ENCODE data around the gene IGF2R.

The IGF2R gene

DNA sequence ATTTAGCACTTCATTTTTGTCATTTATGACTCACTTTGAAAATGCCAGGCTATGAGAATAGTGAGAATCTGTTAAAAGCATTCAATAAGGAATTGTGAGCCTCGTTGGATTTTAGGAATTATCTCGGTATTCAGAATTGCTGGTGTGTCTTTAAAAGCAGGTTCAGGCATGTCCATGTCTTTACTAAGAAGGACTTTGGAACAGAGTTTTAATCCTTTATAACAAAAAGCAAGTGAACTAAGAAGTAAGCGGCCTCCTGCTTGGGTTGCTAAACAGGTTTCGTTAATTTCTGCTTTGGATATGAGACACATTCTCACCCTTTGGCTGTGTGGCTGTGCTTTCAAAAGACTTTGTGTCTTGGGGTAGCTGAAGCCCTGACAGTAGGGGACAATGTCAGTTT is 74.9 kb downstream of the IGF2R start:
- H3F3A ChIP-seq (ENCODE audit: insufficient read depth, low read length) = no peaks in the 10 kb centered on the region
- H3K79me2 ChIP-seq (ENCODE audit: low read length) = no peaks in the 10 kb centered on the region
- H3K27ac ChIP-seq (ENCODE audit: low read length) = no peak overlapping the region
- no peaks in the 10 kb centered on the region for H3K27me3 ChIP-seq (replicated peaks; ENCODE audit: insufficient read depth, low read length)
- H3K9me2 ChIP-seq (replicated peaks; ENCODE audit: insufficient read depth, low read length) = no peaks in the 10 kb centered on the region
- no peaks in the 10 kb centered on the region; the same call in 1 of the 2 replicates for H3K36me3 ChIP-seq (replicated peaks; ENCODE audit: insufficient read depth, low read length)
- DNase-seq = no peak
- H3K9me3 ChIP-seq (replicated peaks; ENCODE audit: insufficient read depth, low read length) = no peaks in the 10 kb centered on the region
- no peaks in the 10 kb centered on the region for H3K4me1 ChIP-seq (ENCODE audit: low read length)
- no peak overlapping the region for H3K4me3 ChIP-seq (ENCODE audit: low read length)
- no peak overlapping the region for H3K9ac ChIP-seq (ENCODE audit: low read length)
- no peak overlapping the region for H3K4me2 ChIP-seq (ENCODE audit: low read depth, low read length)
- no peaks in the 10 kb centered on the region for H4K20me1 ChIP-seq (ENCODE audit: insufficient read depth, low read length)
- TF ChIP-seq, protein P1, sequence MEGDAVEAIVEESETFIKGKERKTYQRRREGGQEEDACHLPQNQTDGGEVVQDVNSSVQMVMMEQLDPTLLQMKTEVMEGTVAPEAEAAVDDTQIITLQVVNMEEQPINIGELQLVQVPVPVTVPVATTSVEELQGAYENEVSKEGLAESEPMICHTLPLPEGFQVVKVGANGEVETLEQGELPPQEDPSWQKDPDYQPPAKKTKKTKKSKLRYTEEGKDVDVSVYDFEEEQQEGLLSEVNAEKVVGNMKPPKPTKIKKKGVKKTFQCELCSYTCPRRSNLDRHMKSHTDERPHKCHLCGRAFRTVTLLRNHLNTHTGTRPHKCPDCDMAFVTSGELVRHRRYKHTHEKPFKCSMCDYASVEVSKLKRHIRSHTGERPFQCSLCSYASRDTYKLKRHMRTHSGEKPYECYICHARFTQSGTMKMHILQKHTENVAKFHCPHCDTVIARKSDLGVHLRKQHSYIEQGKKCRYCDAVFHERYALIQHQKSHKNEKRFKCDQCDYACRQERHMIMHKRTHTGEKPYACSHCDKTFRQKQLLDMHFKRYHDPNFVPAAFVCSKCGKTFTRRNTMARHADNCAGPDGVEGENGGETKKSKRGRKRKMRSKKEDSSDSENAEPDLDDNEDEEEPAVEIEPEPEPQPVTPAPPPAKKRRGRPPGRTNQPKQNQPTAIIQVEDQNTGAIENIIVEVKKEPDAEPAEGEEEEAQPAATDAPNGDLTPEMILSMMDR (IDR thresholded peaks at IDR 0.05; ENCODE audit: low read length) = no peak
- no peak overlapping the region for H2AFZ ChIP-seq (ENCODE audit: low read length)

DNA sequence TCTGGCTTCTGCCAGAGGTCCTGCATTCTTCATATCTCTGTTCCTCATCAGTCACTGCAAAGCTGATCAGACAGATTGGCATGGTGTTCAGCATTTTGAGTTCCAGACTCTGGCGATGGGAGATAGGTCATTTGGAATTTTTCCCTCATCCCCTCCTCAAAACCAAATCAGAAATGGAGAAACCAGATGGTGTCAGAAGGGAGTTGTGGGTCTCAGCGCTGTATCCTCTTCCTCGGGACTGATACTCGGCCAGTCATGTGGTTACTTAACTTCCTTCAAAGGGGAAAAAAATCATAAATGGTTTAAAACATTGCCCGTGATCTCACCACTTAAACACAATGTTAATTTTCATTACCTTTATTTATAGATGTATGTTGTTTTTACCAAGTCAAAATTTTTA is 75.8 kb downstream of the IGF2R start:
- Histone ChIP-seq H3K27ac (ENCODE audit: low read length) (no peak overlapping the region), H3K9me2 (replicated peaks; ENCODE audit: insufficient read depth, low read length) (no peaks in the 10 kb centered on the region), H3K79me2 (ENCODE audit: low read length) (no peaks in the 10 kb centered on the region), H3K4me1 (ENCODE audit: low read length) (no peaks in the 10 kb centered on the region), H3K9me3 (replicated peaks; ENCODE audit: insufficient read depth, low read length) (no peaks in the 10 kb centered on the region), H3K36me3 (replicated peaks; ENCODE audit: insufficient read depth, low read length) (no peaks in the 10 kb centered on the region; the same call in 1 of the 2 replicates), H3F3A (ENCODE audit: insufficient read depth, low read length) (no peaks in the 10 kb centered on the region), H4K20me1 (ENCODE audit: insufficient read depth, low read length) (no peaks in the 10 kb centered on the region), H3K9ac (ENCODE audit: low read length) (no peak overlapping the region), H3K27me3 (replicated peaks; ENCODE audit: insufficient read depth, low read length) (no peaks in the 10 kb centered on the region), H3K4me2 (ENCODE audit: low read depth, low read length) (no peak overlapping the region), H2AFZ (ENCODE audit: low read length) (no peak overlapping the region), H3K4me3 (ENCODE audit: low read length) (no peak overlapping the region)
- no peak for TF ChIP-seq EZH2 (optimal IDR thresholded peaks at IDR 0.05; ENCODE audit: low read depth, low read length)
- TF ChIP-seq EZH2phosphoT487 (IDR thresholded peaks at IDR 0.05; ENCODE audit: low read length) = no peak
- DNase-seq = no peak

DNA sequence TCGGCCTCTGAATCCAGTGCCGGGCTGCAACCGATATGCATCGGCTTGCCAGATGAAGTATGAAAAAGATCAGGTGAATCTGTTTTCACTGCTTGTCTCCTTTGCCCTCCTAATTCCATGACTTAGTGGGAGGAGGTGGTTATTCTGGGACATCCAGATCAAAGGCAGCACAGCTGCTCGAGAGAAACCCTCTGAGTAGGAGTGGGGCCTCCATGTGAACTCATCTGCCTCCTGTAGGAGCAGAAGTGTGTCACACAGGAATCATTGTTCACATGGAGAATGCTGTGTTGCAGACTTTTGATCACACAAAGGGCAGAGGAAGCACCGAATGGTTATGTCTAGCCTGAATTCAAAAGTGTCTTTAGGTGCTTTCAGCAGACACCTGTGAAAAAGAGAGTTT is 79.6 kb downstream of the IGF2R start:
- Histone ChIP-seq H3K36me3 (replicated peaks; ENCODE audit: insufficient read depth, low read length) (no peaks in the 10 kb centered on the region; the same call in 1 of the 2 replicates), H4K20me1 (ENCODE audit: insufficient read depth, low read length) (no peaks in the 10 kb centered on the region)

DNA sequence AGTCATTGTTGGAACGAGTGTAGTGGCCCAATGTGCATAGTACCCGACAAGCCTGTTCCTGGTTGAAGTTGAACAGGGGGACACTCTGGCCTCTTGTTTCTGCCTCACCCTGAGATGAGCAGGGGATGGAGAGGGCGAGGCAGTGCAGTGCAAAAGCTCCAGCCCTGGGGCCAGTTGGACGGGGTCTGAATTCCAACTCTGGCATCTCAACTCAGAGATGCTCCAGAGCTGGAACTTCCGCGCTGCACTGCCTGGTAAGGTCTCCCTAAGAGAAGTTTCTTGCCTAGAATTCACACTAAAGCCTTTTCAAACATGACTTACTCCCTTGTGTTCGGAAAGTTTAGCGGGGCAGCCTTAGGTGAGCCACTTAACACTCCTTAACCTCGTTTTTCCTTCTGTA is 80.5 kb downstream of the IGF2R start:
- Histone ChIP-seq H3K9me3 (replicated peaks; ENCODE audit: insufficient read depth, low read length) (no peaks in the 10 kb centered on the region), H3K27ac (ENCODE audit: low read length) (no peak overlapping the region), H4K20me1 (ENCODE audit: insufficient read depth, low read length) (no peaks in the 10 kb centered on the region), H3F3A (ENCODE audit: insufficient read depth, low read length) (no peaks in the 10 kb centered on the region), H3K27me3 (replicated peaks; ENCODE audit: insufficient read depth, low read length) (no peaks in the 10 kb centered on the region), H3K79me2 (ENCODE audit: low read length) (no peaks in the 10 kb centered on the region), H3K9me2 (replicated peaks; ENCODE audit: insufficient read depth, low read length) (no peaks in the 10 kb centered on the region), H3K4me3 (ENCODE audit: low read length) (no peak overlapping the region), H3K4me1 (ENCODE audit: low read length) (no peaks in the 10 kb centered on the region), H3K9ac (ENCODE audit: low read length) (no peak overlapping the region), H3K36me3 (replicated peaks; ENCODE audit: insufficient read depth, low read length) (no peaks in the 10 kb centered on the region; the same call in 1 of the 2 replicates), H2AFZ (ENCODE audit: low read length) (no peak overlapping the region), H3K4me2 (ENCODE audit: low read depth, low read length) (no peak overlapping the region)
- TF ChIP-seq, protein P1 (IDR thresholded peaks at IDR 0.05; ENCODE audit: low read length) = no peak
- TF ChIP-seq EZH2 (optimal IDR thresholded peaks at IDR 0.05; ENCODE audit: low read depth, low read length) (no peak), EZH2phosphoT487 (IDR thresholded peaks at IDR 0.05; ENCODE audit: low read length) (no peak)
- DNase-seq = no peak

More for the DNA sequence above, 79.6 kb downstream of the IGF2R start:
- Histone ChIP-seq H3K4me2 (ENCODE audit: low read depth, low read length) (no peak overlapping the region), H3K27ac (ENCODE audit: low read length) (no peak overlapping the region), H3K4me1 (ENCODE audit: low read length) (no peaks in the 10 kb centered on the region), H3K9ac (ENCODE audit: low read length) (no peak overlapping the region), H3F3A (ENCODE audit: insufficient read depth, low read length) (no peaks in the 10 kb centered on the region), H3K9me2 (replicated peaks; ENCODE audit: insufficient read depth, low read length) (no peaks in the 10 kb centered on the region), H3K4me3 (ENCODE audit: low read length) (no peak overlapping the region), H3K27me3 (replicated peaks; ENCODE audit: insufficient read depth, low read length) (no peaks in the 10 kb centered on the region), H3K9me3 (replicated peaks; ENCODE audit: insufficient read depth, low read length) (no peaks in the 10 kb centered on the region), H3K79me2 (ENCODE audit: low read length) (no peaks in the 10 kb centered on the region), H2AFZ (ENCODE audit: low read length) (no peak overlapping the region)
- no peak for DNase-seq
- TF ChIP-seq EZH2phosphoT487 (IDR thresholded peaks at IDR 0.05; ENCODE audit: low read length) (no peak), EZH2 (optimal IDR thresholded peaks at IDR 0.05; ENCODE audit: low read depth, low read length) (no peak)
- TF ChIP-seq, protein P1 (IDR thresholded peaks at IDR 0.05; ENCODE audit: low read length) = no peak

All from MM.1S (cell line).